ENCODE measurements around the gene NKAIN2.
"Not testable (repeated sequence)": the region's sequence is repeated elsewhere in the genome, so short reads cannot be mapped to it uniquely, and the experiment has no call there.

The NKAIN2 gene

GRCh38 chr6:124131779-124132178 is 328.1 kb downstream of the NKAIN2 start:
- Histone ChIP-seq H3K4me1 (ENCODE audit: insufficient read depth, low read length) (no peaks in the 10 kb centered on the region), H3K9ac (ENCODE audit: low read depth, low read length) (no peak overlapping the region), H3K27me3 (ENCODE audit: insufficient read depth, low read length) (no peaks in the 10 kb centered on the region), H3K27ac (ENCODE audit: low read length) (no peak overlapping the region), H3K9me3 (ENCODE audit: insufficient read depth, low read depth, low read length) (no peaks in the 10 kb centered on the region), H3K36me3 (ENCODE audit: insufficient read depth, low read depth, low read length) (no peaks in the 10 kb centered on the region), H3K4me3 (ENCODE audit: low read length) (no peak overlapping the region)

GRCh38 chr6:124132256-124132655 is 328.6 kb downstream of the NKAIN2 start:
- H3K27ac ChIP-seq (ENCODE audit: low read length) = no peak overlapping the region
- H3K4me3 ChIP-seq (ENCODE audit: low read length) = no peak overlapping the region
- no peaks in the 10 kb centered on the region for H3K27me3 ChIP-seq (ENCODE audit: insufficient read depth, low read length)
- H3K9ac ChIP-seq (ENCODE audit: low read depth, low read length) = no peak overlapping the region
- no peaks in the 10 kb centered on the region for H3K36me3 ChIP-seq (ENCODE audit: insufficient read depth, low read depth, low read length)
- no peaks in the 10 kb centered on the region for H3K4me1 ChIP-seq (ENCODE audit: insufficient read depth, low read length)
- H3K9me3 ChIP-seq (ENCODE audit: insufficient read depth, low read depth, low read length) = no peaks in the 10 kb centered on the region

GRCh38 chr6:124142852-124143251 is 339.2 kb downstream of the NKAIN2 start:
- no peaks in the 10 kb centered on the region for H3K4me1 ChIP-seq (ENCODE audit: insufficient read depth, low read length)
- H3K4me3 ChIP-seq (ENCODE audit: low read length) = no peak overlapping the region
- no peaks in the 10 kb centered on the region for H3K9me3 ChIP-seq (ENCODE audit: insufficient read depth, low read depth, low read length)
- no peak overlapping the region for H3K9ac ChIP-seq (ENCODE audit: low read depth, low read length)
- no peaks in the 10 kb centered on the region for H3K27me3 ChIP-seq (ENCODE audit: insufficient read depth, low read length)
- H3K36me3 ChIP-seq (ENCODE audit: insufficient read depth, low read depth, low read length) = no peaks in the 10 kb centered on the region
- no peak overlapping the region for H3K27ac ChIP-seq (ENCODE audit: low read length)

GRCh38 chr6:124143435-124143834 is 339.8 kb downstream of the NKAIN2 start:
- H3K4me1 ChIP-seq (ENCODE audit: insufficient read depth, low read length) = no peaks in the 10 kb centered on the region
- no peaks in the 10 kb centered on the region for H3K36me3 ChIP-seq (ENCODE audit: insufficient read depth, low read depth, low read length)
- H3K9ac ChIP-seq (ENCODE audit: low read depth, low read length) = no peak overlapping the region
- no peaks in the 10 kb centered on the region for H3K9me3 ChIP-seq (ENCODE audit: insufficient read depth, low read depth, low read length)
- no peak overlapping the region for H3K4me3 ChIP-seq (ENCODE audit: low read length)
- no peaks in the 10 kb centered on the region for H3K27me3 ChIP-seq (ENCODE audit: insufficient read depth, low read length)
- H3K27ac ChIP-seq (ENCODE audit: low read length) = no peak overlapping the region

GRCh38 chr6:124147621-124148020 is 344.0 kb downstream of the NKAIN2 start:
- no peak overlapping the region for H3K27ac ChIP-seq (ENCODE audit: low read length)
- H3K27me3 ChIP-seq (ENCODE audit: insufficient read depth, low read length) = no peaks in the 10 kb centered on the region
- H3K36me3 ChIP-seq (ENCODE audit: insufficient read depth, low read depth, low read length) = no peaks in the 10 kb centered on the region
- no peaks in the 10 kb centered on the region for H3K4me1 ChIP-seq (ENCODE audit: insufficient read depth, low read length)
- H3K4me3 ChIP-seq (ENCODE audit: low read length) = no peak overlapping the region
- H3K9me3 ChIP-seq (ENCODE audit: insufficient read depth, low read depth, low read length) = no peaks in the 10 kb centered on the region
- no peak overlapping the region for H3K9ac ChIP-seq (ENCODE audit: low read depth, low read length)

GRCh38 chr6:124148236-124148957 is 344.7 kb downstream of the NKAIN2 start:
- Histone ChIP-seq H3K27ac (ENCODE audit: low read length) (no peak overlapping the region), H3K4me3 (ENCODE audit: low read length) (no peak overlapping the region), H3K36me3 (ENCODE audit: insufficient read depth, low read depth, low read length) (no peaks in the 10 kb centered on the region), H3K9ac (ENCODE audit: low read depth, low read length) (no peak overlapping the region), H3K27me3 (ENCODE audit: insufficient read depth, low read length) (no peaks in the 10 kb centered on the region), H3K9me3 (ENCODE audit: insufficient read depth, low read depth, low read length) (no peaks in the 10 kb centered on the region), H3K4me1 (ENCODE audit: insufficient read depth, low read length) (no peaks in the 10 kb centered on the region)

GRCh38 chr6:124149646-124150045 is 346.0 kb downstream of the NKAIN2 start:
- H3K4me1 ChIP-seq (ENCODE audit: insufficient read depth, low read length) = no peaks in the 10 kb centered on the region
- H3K27me3 ChIP-seq (ENCODE audit: insufficient read depth, low read length) = no peaks in the 10 kb centered on the region
- H3K36me3 ChIP-seq (ENCODE audit: insufficient read depth, low read depth, low read length) = no peaks in the 10 kb centered on the region
- no peak overlapping the region for H3K9ac ChIP-seq (ENCODE audit: low read depth, low read length)
- no peak overlapping the region for H3K4me3 ChIP-seq (ENCODE audit: low read length)
- H3K9me3 ChIP-seq (ENCODE audit: insufficient read depth, low read depth, low read length) = no peaks in the 10 kb centered on the region
- H3K27ac ChIP-seq (ENCODE audit: low read length) = no peak overlapping the region

- Histone ChIP-seq H3K9ac (ENCODE audit: low read depth, low read length) (no peak overlapping the region), H3K36me3 (ENCODE audit: insufficient read depth, low read depth, low read length) (no peaks in the 10 kb centered on the region), H3K27me3 (ENCODE audit: insufficient read depth, low read length) (no peaks in the 10 kb centered on the region), H3K9me3 (ENCODE audit: insufficient read depth, low read depth, low read length) (no peaks in the 10 kb centered on the region), H3K27ac (ENCODE audit: low read length) (no peak overlapping the region), H3K4me1 (ENCODE audit: insufficient read depth, low read length) (peaks cover 5% of the 10 kb centered on the region; the same call in 1 of the 2 replicates), H3K4me3 (ENCODE audit: low read length) (no peak overlapping the region)
These were observed 354.4 kb downstream of the NKAIN2 start for GRCh38 chr6:124158024-124158423.

- Histone ChIP-seq H3K27me3 (ENCODE audit: insufficient read depth, low read length) (no peaks in the 10 kb centered on the region), H3K9me3 (ENCODE audit: insufficient read depth, low read depth, low read length) (no peaks in the 10 kb centered on the region), H3K27ac (ENCODE audit: low read length) (no peak overlapping the region), H3K4me3 (ENCODE audit: low read length) (no peak overlapping the region), H3K36me3 (ENCODE audit: insufficient read depth, low read depth, low read length) (no peaks in the 10 kb centered on the region), H3K9ac (ENCODE audit: low read depth, low read length) (no peak overlapping the region), H3K4me1 (ENCODE audit: insufficient read depth, low read length) (no peaks in the 10 kb centered on the region)
These were observed 360.0 kb downstream of the NKAIN2 start for GRCh38 chr6:124163676-124164075.

GRCh38 chr6:124164343-124164742 is 360.7 kb downstream of the NKAIN2 start:
- Histone ChIP-seq H3K27ac (ENCODE audit: low read length) (no peak overlapping the region), H3K9me3 (ENCODE audit: insufficient read depth, low read depth, low read length) (no peaks in the 10 kb centered on the region), H3K4me1 (ENCODE audit: insufficient read depth, low read length) (no peaks in the 10 kb centered on the region), H3K4me3 (ENCODE audit: low read length) (no peak overlapping the region), H3K9ac (ENCODE audit: low read depth, low read length) (no peak overlapping the region), H3K36me3 (ENCODE audit: insufficient read depth, low read depth, low read length) (no peaks in the 10 kb centered on the region), H3K27me3 (ENCODE audit: insufficient read depth, low read length) (no peaks in the 10 kb centered on the region)

- not testable (repeated sequence) for H3K27me3 ChIP-seq (ENCODE audit: insufficient read depth, low read length); H3K4me3 ChIP-seq (ENCODE audit: low read length); H3K9me3 ChIP-seq (ENCODE audit: insufficient read depth, low read depth, low read length); H3K27ac ChIP-seq (ENCODE audit: low read length); H3K9ac ChIP-seq (ENCODE audit: low read depth, low read length); H3K4me1 ChIP-seq (ENCODE audit: insufficient read depth, low read length); H3K36me3 ChIP-seq (ENCODE audit: insufficient read depth, low read depth, low read length)
These were observed 363.6 kb downstream of the NKAIN2 start for GRCh38 chr6:124167249-124167648.

- Histone ChIP-seq H3K9me3 (ENCODE audit: insufficient read depth, low read depth, low read length) (no peaks in the 10 kb centered on the region), H3K4me1 (ENCODE audit: insufficient read depth, low read length) (peaks cover 13% of the 10 kb centered on the region), H3K9ac (ENCODE audit: low read depth, low read length) (no peak overlapping the region), H3K4me3 (ENCODE audit: low read length) (no peak overlapping the region), H3K36me3 (ENCODE audit: insufficient read depth, low read depth, low read length) (no peaks in the 10 kb centered on the region), H3K27ac (ENCODE audit: low read length) (no peak overlapping the region), H3K27me3 (ENCODE audit: insufficient read depth, low read length) (no peaks in the 10 kb centered on the region)
These were observed 386.6 kb downstream of the NKAIN2 start for GRCh38 chr6:124190256-124190655.
